ENCODE data around the gene FGF4. TPM values are rescaled to one million over a fixed set of nuclear protein-coding genes. Genes with fewer than 3 reads are reported as not detected.

Gene FGF4
- total RNA-seq, 1 experiment from 2014 or later: not detected

DNA sequence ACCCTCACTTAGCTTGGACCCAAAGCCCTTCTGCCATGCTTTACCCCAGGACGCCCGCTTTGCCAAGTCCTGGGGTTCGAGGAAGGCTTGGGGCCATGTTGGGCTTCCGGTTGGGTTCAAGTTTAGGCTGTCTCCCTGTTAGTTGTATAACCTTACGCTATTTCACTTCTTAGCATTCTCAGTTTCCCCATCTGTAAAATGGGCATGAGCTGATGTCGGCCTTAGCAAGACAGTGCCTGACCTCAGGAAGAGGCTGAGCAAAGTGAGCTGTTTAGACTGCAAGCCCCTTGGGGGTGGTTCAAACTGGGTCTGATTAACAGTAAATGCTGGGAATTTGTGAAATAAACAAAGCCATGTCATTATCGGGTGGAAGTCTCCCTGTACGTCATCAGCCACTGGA lies 3.2 kb upstream of the FGF4 start:
- no peak for DNase-seq
- Mint-ChIP-seq H3K27me3 (ENCODE audit: unreplicated experiment) (peaks cover 81% of the 10 kb centered on the region), H3K36me3 (ENCODE audit: insufficient read depth, unreplicated experiment) (no peaks in the 10 kb centered on the region), H3K27ac (ENCODE audit: unreplicated experiment) (no peak overlapping the region), H3K4me1 (ENCODE audit: low read depth, unreplicated experiment) (no peaks in the 10 kb centered on the region), H3K9me3 (ENCODE audit: low read depth, unreplicated experiment) (no peaks in the 10 kb centered on the region), H3K4me3 (ENCODE audit: low read depth, unreplicated experiment) (no peak overlapping the region)
- TF ChIP-seq, protein P1, sequence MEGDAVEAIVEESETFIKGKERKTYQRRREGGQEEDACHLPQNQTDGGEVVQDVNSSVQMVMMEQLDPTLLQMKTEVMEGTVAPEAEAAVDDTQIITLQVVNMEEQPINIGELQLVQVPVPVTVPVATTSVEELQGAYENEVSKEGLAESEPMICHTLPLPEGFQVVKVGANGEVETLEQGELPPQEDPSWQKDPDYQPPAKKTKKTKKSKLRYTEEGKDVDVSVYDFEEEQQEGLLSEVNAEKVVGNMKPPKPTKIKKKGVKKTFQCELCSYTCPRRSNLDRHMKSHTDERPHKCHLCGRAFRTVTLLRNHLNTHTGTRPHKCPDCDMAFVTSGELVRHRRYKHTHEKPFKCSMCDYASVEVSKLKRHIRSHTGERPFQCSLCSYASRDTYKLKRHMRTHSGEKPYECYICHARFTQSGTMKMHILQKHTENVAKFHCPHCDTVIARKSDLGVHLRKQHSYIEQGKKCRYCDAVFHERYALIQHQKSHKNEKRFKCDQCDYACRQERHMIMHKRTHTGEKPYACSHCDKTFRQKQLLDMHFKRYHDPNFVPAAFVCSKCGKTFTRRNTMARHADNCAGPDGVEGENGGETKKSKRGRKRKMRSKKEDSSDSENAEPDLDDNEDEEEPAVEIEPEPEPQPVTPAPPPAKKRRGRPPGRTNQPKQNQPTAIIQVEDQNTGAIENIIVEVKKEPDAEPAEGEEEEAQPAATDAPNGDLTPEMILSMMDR (IDR thresholded peaks at IDR 0.05; ENCODE audit: unreplicated experiment): no peak
- no TSS peak for BruUV-seq (replicated peaks)
- CTCF ChIA-PET: interaction anchor here (0.7 kb wide), 1 partner anchor 65 kb away, joined by 3 read pairs; no protein-coding TSS in a partner anchor
- intact Hi-C loops (cut with micrococcal nuclease; ENCODE audit: unreplicated experiment): no loop called here

DNA sequence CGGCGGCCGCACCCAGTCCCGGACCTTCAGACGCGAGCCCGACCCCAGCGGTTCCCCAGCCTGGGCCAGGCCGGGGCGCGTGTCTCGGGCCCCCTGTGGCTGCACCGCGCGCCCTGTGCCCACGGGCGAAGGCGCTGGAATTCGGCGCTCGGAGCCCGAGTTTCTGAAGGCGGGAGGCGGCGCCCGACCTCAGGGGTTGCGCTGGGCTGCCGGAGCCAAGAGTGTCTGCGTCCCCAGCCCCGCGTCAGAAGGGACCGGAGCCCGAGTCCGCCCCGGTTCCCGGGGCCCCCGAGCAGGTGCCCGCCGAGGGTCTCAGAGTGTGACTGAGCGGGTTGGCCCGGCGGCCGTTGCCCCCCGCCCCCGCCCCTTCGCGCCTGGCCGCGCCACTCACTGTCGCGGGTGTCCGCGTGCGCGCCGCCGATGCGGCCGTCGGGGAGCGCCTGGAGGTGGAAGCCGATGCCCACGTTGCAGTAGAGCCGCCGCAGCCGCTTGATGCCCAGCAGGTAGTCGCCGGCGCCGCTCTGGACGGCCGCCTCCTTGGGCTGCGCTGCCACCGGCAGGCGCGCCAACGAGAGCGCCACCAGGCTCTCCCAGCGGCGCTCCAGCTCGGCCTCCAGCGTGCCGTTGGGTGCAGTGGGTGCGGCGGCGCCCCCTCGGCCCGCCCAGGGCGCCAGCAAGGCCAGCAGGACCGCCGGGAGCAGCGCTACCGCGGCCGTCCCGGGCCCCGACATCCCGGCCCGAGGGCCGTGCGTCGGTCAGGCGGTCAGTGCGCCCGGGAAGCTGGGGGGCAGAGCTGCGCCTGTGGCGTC lies 583 bp downstream of the FGF4 start:
- no peaks in the 10 kb centered on the region for H3K4me1 Mint-ChIP-seq (ENCODE audit: low read depth, unreplicated experiment)
- no peak for DNase-seq
- TF ChIP-seq, protein P1 (IDR thresholded peaks at IDR 0.05; ENCODE audit: unreplicated experiment): no peak
- intact Hi-C loops (cut with micrococcal nuclease; ENCODE audit: unreplicated experiment): no loop called here
- H3K9me3 Mint-ChIP-seq (ENCODE audit: low read depth, unreplicated experiment): no peaks in the 10 kb centered on the region
- no peaks in the 10 kb centered on the region for H3K36me3 Mint-ChIP-seq (ENCODE audit: insufficient read depth, unreplicated experiment)
- BruUV-seq (replicated peaks): no TSS peak
- CTCF ChIA-PET: no interaction called here
- no peak overlapping the region for H3K27ac Mint-ChIP-seq (ENCODE audit: unreplicated experiment)
- H3K4me3 Mint-ChIP-seq (ENCODE audit: low read depth, unreplicated experiment): no peak overlapping the region
- peaks cover 83% of the 10 kb centered on the region for H3K27me3 Mint-ChIP-seq (ENCODE audit: unreplicated experiment)

DNA sequence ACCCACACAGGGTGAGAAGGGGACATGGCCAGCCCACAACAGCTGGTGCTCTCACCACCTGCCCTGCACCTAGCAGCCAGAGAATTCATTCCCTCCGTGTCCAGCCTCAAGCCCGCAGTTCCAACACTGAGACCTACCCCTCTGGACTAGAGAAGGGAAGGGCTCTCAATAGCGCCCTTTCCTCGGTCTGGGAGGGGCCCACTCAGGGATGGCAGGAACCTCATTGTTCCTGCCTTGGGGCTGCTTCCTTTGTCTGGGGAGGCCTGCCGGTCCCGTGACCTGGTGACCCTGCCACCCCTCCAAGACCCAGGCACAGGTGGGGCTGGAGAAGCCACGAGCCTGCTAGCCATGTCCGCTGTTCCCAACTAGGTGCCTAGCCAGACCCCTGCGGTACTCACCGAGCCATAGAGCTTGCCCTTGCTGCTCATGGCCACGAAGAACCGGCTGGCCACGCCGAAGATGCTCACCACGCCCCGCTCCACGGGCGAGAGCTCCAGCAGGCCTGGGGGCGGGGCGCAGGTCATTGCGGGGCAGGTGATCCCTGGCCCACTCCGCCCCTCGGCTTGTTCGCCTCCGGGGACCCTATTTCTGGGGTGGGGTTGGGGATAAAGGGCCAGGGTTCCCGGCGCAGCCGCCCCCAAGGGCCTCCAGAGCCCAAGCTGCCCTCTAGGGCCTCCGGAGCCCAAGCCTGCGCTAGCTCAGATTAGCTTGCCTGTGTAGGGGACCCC lies 1.4 kb downstream of the FGF4 start:
- intact Hi-C loops (cut with micrococcal nuclease; ENCODE audit: unreplicated experiment): no loop called here
- BruUV-seq (replicated peaks): no TSS peak
- Mint-ChIP-seq H3K9me3 (ENCODE audit: low read depth, unreplicated experiment) (no peaks in the 10 kb centered on the region), H3K4me3 (ENCODE audit: low read depth, unreplicated experiment) (no peak overlapping the region), H3K27me3 (ENCODE audit: unreplicated experiment) (peaks cover 87% of the 10 kb centered on the region), H3K4me1 (ENCODE audit: low read depth, unreplicated experiment) (no peaks in the 10 kb centered on the region), H3K27ac (ENCODE audit: unreplicated experiment) (no peak overlapping the region), H3K36me3 (ENCODE audit: insufficient read depth, unreplicated experiment) (no peaks in the 10 kb centered on the region)
- CTCF ChIA-PET: no interaction called here
- no peak for DNase-seq
- TF ChIP-seq, protein P1 (IDR thresholded peaks at IDR 0.05; ENCODE audit: unreplicated experiment): no peak

DNA sequence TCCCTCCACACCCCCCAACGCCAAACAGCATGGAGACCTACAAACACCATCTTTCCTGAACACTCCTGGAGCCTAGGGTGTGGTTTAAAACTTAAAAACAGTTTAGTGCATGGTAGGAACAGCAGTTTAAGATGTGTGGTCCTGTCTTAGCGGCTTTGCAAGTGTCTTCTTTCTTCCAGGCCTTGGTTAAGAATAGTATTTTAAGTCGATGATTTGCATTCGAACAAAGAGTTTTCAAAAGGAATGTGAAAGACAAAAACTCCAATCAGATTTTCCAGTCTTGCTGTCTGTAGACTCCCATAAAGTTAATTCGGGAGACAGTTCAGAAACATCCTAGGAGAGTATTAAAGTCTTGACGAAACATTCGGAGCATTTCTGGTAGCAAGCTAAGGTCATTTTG lies 3.7 kb downstream of the FGF4 start:
- no TSS peak for BruUV-seq (replicated peaks)
- Mint-ChIP-seq H3K4me3 (ENCODE audit: low read depth, unreplicated experiment) (no peak overlapping the region), H3K27me3 (ENCODE audit: unreplicated experiment) (peaks cover 87% of the 10 kb centered on the region), H3K9me3 (ENCODE audit: low read depth, unreplicated experiment) (no peaks in the 10 kb centered on the region), H3K27ac (ENCODE audit: unreplicated experiment) (no peak overlapping the region), H3K36me3 (ENCODE audit: insufficient read depth, unreplicated experiment) (no peaks in the 10 kb centered on the region), H3K4me1 (ENCODE audit: low read depth, unreplicated experiment) (no peaks in the 10 kb centered on the region)
- no peak for DNase-seq
- intact Hi-C loops (cut with micrococcal nuclease; ENCODE audit: unreplicated experiment): no loop called here
- TF ChIP-seq, protein P1 (IDR thresholded peaks at IDR 0.05; ENCODE audit: unreplicated experiment): no peak
- CTCF ChIA-PET: no interaction called here
